Fibroblast of mammary gland (primary cell): ENCODE data around the gene MYO3B.
A peak's percentile ranks its signal among the peaks of the same experiment; 100 is the strongest.

Experiments used
- DNase-seq: peaks from one replicate; pipeline ENCODE4 v3.0.0-alpha.2; 2010; ENCODE audit warnings: low read depth
- H3K4me3 ChIP-seq: 2 replicates; pipeline ENCODE4 v1.5.1; 2011; ENCODE audit warnings: low read depth, mild to moderate bottlenecking, low read length, moderate library complexity; ENCODE audit not compliant: control insufficient read depth
- CTCF ChIP-seq: conservative IDR thresholded peaks from 2 replicates; pipeline ENCODE4 v1.5.1; 2011; ENCODE audit warnings: low read depth, low read length, inconsistent platforms; ENCODE audit not compliant: control insufficient read depth, insufficient read depth

MYO3B gene

GRCh38 chr2:170386554-170386953, 208.6 kb downstream of the MYO3B start:
- no peak overlapping the region for H3K4me3 ChIP-seq
- no peak for TF ChIP-seq CTCF
- no peak for DNase-seq

DNA sequence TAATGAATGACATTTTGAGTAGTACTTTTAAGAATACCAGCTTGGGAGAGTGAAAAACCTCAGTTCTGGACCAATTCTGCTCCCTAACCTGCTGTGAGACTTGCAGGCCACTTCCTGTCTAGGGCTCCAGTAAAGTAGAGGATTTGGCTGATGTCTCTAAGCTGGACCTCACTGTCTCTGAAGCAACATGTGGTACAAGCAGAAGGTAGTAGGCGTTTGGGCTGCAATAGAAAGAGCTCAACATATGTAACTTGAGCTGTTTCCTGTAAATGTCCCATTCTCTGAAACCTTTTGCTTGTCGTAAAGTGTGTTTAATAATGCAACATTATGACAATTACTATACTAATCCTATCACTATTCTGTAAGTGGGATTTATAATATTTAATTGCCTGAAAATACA, 213.1 kb downstream of the MYO3B start:
- TF ChIP-seq CTCF: no peak
- no peak overlapping the region for H3K4me3 ChIP-seq
- DNase-seq: no peak

DNA sequence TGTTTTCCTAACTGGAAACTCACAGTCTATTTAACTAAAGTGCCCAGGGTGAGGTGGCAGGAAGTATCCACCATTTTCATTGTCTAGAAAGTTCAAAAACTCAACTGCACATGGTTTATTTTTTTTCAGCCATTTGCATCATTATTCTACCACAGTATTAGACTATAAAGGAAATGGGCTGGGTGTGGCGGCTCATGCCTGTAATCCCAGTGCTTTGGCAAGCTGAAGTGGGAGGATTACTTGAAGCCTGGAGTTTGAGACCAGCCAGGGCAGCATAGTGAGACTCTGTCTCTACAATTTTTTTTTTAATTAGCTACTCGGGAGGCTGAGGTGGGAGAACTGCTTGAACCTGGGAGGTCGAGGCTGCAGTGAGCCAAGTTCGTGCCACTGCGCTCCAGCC, 213.8 kb downstream of the MYO3B start:
- no peak for TF ChIP-seq CTCF
- H3K4me3 ChIP-seq: no peak overlapping the region
- DNase-seq: no peak

GRCh38 chr2:170393861-170394498, 216.0 kb downstream of the MYO3B start:
- no peak overlapping the region for H3K4me3 ChIP-seq
- TF ChIP-seq CTCF: no peak
- DNase-seq: no peak

DNA sequence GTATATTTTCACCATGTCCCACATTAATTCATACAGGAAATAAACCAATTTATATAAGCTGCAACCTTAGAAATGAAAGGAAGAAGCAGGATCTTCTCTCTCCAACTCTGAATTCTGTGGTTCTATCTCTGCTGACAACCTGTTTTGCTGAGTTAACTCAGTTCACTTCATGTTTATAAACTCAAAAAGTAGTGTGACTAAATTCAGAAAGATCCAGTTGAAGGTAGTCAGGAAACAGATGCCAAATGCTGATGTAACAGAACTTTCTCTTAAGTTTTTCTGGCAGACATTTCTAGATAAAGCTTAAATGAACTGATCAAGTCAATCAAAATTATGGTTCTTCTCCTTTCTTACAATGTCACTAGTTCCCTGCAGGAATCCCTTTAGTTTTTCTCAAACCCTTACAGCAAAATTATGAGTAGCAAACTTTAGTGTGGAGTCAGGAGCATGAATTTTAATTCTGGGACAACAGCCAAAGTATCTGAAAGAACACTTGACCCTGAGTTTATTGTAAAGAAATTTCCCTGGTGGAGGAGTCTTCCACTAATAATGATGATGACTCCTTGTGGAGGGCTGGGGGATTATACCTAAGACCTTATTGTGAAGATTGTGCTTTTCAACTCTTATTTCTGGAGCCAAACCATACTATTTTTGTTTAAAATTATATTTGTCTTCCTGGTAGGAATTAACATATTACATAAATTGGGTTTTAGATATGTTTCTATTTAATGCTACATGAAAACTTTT, 216.9 kb downstream of the MYO3B start:
- TF ChIP-seq CTCF: no peak
- DNase-seq: no peak
- no peak overlapping the region for H3K4me3 ChIP-seq

DNA sequence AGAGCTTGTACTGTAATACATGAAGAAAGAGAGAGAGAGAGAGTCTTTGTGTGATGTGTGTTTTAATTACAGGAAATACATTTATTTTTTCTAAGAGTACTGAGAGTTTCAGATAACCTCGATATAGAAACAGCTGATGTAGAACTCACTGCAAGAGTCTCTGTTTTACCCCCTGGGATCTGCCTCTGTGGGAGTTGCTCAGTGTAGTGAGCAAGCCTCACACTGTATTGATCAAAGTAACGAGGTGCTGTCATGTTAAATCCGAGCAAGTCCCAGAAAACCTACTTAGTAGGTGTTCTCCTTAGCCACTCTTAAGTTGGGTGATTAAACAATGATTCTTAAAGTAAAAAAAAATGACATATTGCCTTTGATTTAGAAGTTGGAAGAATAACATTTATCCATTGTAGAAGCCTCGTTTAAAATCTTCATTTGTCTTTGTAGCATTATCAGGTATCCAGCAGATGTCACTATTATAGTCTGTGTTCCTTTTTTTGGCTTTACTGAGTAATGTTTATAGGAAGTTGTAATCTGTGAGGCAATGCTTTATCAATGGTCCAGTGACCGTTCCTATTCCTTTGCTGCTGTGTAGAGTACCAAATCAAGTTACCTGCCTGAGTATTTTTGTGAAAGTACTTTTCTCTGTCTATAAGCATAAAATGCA, 219.0 kb downstream of the MYO3B start:
- DNase-seq: peak; percentile 42
- peak; percentile 32 for TF ChIP-seq CTCF

More for the DNA sequence above, 219.0 kb downstream of the MYO3B start:
- H3K4me3 ChIP-seq: no peak overlapping the region
